Measurements from ENCODE around the gene CEBPZOS. TPM values are rescaled to one million over a fixed set of nuclear protein-coding genes. Genes with fewer than 3 reads are reported as not detected.

Gene CEBPZOS
- polyA plus RNA-seq, 1 experiment, result 24.6 TPM

- Histone ChIP-seq H3K36me3 (ENCODE audit: control insufficient read depth, insufficient read depth, low read length) (no peaks in the 10 kb centered on the region), H3K4me3 (ENCODE audit: low read depth, low read length) (peak overlapping the region; percentile 76), H3K27me3 (ENCODE audit: control insufficient read depth, insufficient read depth, low read length) (no peaks in the 10 kb centered on the region)
- no peak for DNase-seq (ENCODE audit: low read depth)
- POLR2A ChIA-PET, result interaction anchor here (0.7 kb wide), 1 partner anchor 171 kb away, joined by 6 read pairs; no protein-coding TSS in a partner anchor
- TF ChIP-seq CTCF (IDR thresholded peaks at IDR 0.05; ENCODE audit: insufficient read depth, low read depth, low read length), result no peak
- CTCF ChIA-PET, result interaction anchor here (0.5 to 2.5 kb wide), 4 partner anchors 9 to 606 kb away, joined by 3 to 9 read pairs (median 3); no protein-coding TSS in a partner anchor
These were observed 40.0 kb upstream of the CEBPZOS start for GRCh38 chr2:37156071-37156856.

GRCh38 chr2:37156857-37157714 is 39.2 kb upstream of the CEBPZOS start, which contains the start of gene EIF2AK2:
Gene EIF2AK2, minus strand, starts transcription at chr2:37156980. Its CDS starts 9,174 bp downstream, at chr2:37147806.
- Histone ChIP-seq H3K27me3 (ENCODE audit: control insufficient read depth, insufficient read depth, low read length) (no peaks in the 10 kb centered on the region), H3K36me3 (ENCODE audit: control insufficient read depth, insufficient read depth, low read length) (no peaks in the 10 kb centered on the region), H3K4me3 (ENCODE audit: low read depth, low read length) (peak within 1 kb of the TSS; percentile 76)
- no peak for DNase-seq (ENCODE audit: low read depth)
- ChIA-PET CTCF (interaction anchor here (0.5 to 2.5 kb wide), 3 partner anchors 10 to 605 kb away, joined by 3 to 9 read pairs (median 3); no protein-coding TSS in a partner anchor), POLR2A (interaction anchor here (0.5 to 0.7 kb wide), 2 partner anchors 16 to 170 kb away, joined by 6 to 13 read pairs; no protein-coding TSS in a partner anchor)
- TF ChIP-seq CTCF (IDR thresholded peaks at IDR 0.05; ENCODE audit: insufficient read depth, low read depth, low read length), result no peak

- DNase-seq (ENCODE audit: low read depth), result no peak
- no peak overlapping the region for H3K4me3 ChIP-seq (ENCODE audit: low read depth, low read length)
- H3K27me3 ChIP-seq (ENCODE audit: control insufficient read depth, insufficient read depth, low read length), result no peaks in the 10 kb centered on the region
- H3K36me3 ChIP-seq (ENCODE audit: control insufficient read depth, insufficient read depth, low read length), result no peaks in the 10 kb centered on the region
- CTCF ChIA-PET, result interaction anchor here (0.6 kb wide), 1 partner anchor 68 kb away, joined by 3 read pairs; no protein-coding TSS in a partner anchor
- TF ChIP-seq CTCF (IDR thresholded peaks at IDR 0.05; ENCODE audit: insufficient read depth, low read depth, low read length), result no peak
- POLR2A ChIA-PET, result no interaction called here
These were observed 31.5 kb upstream of the CEBPZOS start for GRCh38 chr2:37164757-37165156.

GRCh38 chr2:37167636-37168180 is 28.6 kb upstream of the CEBPZOS start:
- Histone ChIP-seq H3K36me3 (ENCODE audit: control insufficient read depth, insufficient read depth, low read length) (no peaks in the 10 kb centered on the region), H3K27me3 (ENCODE audit: control insufficient read depth, insufficient read depth, low read length) (no peaks in the 10 kb centered on the region), H3K4me3 (ENCODE audit: low read depth, low read length) (no peak overlapping the region)
- DNase-seq (ENCODE audit: low read depth), result no peak
- ChIA-PET POLR2A (no interaction called here), CTCF (interaction anchor here (0.6 to 5.6 kb wide), 9 partner anchors 9 to 85 kb away, joined by 3 to 36 read pairs (median 3); partner anchors contain the start of gene EIF2AK2)
- no peak for TF ChIP-seq CTCF (IDR thresholded peaks at IDR 0.05; ENCODE audit: insufficient read depth, low read depth, low read length)
